GM13977 (cell line): ENCODE results near the gene UNC13C.

Experiments used
- DNase-seq: peaks from one replicate; pipeline ENCODE4 v3.0.0; 2012; ENCODE audit warnings: low spot score
- in situ Hi-C: fragments of 300-500 bp; cut with MboI; formaldehyde crosslinking; loops from one replicate; pipeline ENCODE4 v1.12.0; 2022; ENCODE audit warnings: low sequenced_read_pairs, low pct_unique_long_range_greater_than_20kb, mixed read lengths, inconsistent platforms; ENCODE audit not compliant: unreplicated experiment
- TF ChIP-seq, protein P1 (sequence below): IDR thresholded peaks from 2 replicates; pipeline ENCODE4 v1.5.1; 2012; ENCODE audit warnings: mild to moderate bottlenecking, control low read depth; ENCODE audit not compliant: insufficient read depth; ENCODE audit errors: extremely low read depth, missing control alignments

UNC13C gene

DNA sequence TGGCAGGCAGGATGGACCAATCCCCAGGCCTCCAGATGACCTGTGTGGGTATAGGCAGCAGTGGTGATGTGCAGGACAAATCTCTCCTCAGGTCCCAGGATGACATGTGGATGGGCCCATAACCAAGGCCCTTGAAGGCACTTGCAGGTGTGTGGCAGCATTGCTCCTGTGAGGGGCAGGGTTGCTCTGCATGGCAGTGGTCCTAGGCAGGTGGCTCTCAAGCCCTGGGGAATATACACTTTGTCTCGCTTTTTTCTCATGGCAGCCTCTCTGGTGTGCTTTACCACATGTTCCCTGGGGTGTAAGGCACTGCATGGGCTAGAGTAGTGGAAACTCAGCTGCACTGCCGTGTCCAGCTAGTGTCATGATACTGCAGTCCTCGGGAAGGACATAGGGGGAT, 503.6 kb downstream of the UNC13C start:
- TF ChIP-seq, protein P1, sequence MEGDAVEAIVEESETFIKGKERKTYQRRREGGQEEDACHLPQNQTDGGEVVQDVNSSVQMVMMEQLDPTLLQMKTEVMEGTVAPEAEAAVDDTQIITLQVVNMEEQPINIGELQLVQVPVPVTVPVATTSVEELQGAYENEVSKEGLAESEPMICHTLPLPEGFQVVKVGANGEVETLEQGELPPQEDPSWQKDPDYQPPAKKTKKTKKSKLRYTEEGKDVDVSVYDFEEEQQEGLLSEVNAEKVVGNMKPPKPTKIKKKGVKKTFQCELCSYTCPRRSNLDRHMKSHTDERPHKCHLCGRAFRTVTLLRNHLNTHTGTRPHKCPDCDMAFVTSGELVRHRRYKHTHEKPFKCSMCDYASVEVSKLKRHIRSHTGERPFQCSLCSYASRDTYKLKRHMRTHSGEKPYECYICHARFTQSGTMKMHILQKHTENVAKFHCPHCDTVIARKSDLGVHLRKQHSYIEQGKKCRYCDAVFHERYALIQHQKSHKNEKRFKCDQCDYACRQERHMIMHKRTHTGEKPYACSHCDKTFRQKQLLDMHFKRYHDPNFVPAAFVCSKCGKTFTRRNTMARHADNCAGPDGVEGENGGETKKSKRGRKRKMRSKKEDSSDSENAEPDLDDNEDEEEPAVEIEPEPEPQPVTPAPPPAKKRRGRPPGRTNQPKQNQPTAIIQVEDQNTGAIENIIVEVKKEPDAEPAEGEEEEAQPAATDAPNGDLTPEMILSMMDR = no peak
- DNase-seq = no peak
- in situ Hi-C loops = no loop called here

- TF ChIP-seq, protein P1 = no peak
- no peak for DNase-seq
- in situ Hi-C loops = no loop called here
Observed at GRCh38 chr15:54482251-54482650, 504.0 kb downstream of the UNC13C start.

- no peak for DNase-seq
- in situ Hi-C loops = no loop called here
Observed at GRCh38 chr15:54500330-54500729, 522.1 kb downstream of the UNC13C start.

DNA sequence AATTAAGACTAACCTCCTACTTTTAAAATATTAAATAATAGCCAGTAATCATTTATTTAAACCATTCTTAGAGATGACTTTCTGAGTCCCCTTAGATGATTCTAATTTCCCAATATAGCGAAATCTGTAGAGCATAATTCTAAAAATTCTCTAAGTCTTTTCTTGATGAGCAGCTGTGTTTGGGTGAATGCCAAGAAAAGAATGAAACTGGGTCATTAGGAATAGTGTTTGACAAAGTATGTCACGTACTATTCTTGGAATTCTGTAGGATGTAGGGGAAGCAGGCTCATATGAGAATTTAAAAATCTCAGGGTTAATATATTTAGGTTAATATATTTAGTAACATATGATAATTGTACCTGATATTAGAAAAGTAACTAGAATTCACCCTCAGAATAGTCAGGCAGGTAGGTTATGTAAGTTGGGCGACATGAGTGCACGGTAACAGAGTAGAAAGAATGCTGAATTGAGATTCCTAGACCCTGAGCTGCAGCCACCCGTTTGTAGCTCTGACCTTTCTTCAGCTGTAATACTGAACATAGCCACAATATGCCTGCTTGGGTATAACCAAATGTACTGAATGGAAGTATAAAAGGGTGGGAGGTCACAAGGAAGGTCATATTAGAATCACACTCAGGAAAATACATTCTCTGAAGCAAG, 524.3 kb downstream of the UNC13C start:
- no peak for DNase-seq
- in situ Hi-C loops = no loop called here
- TF ChIP-seq, protein P1 = no peak

More at GRCh38 chr15:54500330-54500729, 522.1 kb downstream of the UNC13C start:
- TF ChIP-seq, protein P1 = no peak

DNA sequence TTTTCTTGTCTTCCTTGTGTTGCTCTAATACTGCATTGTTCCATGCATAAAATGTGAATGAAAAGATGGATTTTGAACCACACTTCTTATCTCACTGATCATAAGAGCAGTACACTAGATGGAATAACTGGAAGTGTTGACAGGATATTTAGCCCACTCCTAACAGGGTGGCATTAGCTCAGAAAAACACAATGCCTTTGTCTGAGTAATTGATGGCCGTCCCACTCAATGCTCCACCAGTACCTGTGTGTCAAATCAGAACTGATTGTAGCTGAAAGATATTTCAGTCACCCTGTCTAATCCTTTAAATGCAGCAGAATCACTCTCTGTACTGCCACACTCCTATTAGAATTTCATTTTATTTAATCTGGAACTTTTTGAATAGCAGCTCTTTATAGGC, 526.5 kb downstream of the UNC13C start:
- in situ Hi-C loops = no loop called here
- no peak for DNase-seq
- TF ChIP-seq, protein P1 = no peak

DNA sequence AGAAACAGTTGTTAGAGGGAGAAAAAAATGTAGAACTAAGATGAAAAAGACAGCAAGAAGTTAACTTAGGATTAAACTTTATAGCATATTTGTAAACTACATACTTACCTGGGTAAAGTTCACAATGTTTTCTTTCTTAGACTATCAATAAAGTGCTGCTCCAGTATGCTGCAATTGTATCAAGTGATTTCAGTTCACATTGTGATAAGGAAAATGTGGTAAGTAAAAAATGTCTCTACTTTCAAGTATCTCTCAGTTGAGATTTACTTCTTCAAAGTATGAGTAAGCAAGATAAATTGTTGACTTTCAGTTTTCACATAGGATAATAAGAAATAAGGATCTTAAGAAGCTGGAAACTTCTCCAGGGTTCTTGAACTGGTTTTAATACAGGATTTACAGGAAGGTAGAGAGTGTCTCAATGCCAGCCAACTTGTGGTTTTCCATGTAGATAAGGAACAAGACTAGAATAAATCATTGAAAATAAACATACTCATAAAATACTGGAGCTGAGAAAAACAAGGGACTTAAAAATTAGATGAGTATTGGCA, 528.8 kb downstream of the UNC13C start:
- in situ Hi-C loops = no loop called here
- TF ChIP-seq, protein P1 = no peak
- DNase-seq = no peak
